Endothelial cell of umbilical vein (primary cell): ENCODE data around the gene ABCD3.

Experiments
- EZH2 ChIP-seq: IDR thresholded peaks from 2 replicates; pipeline ENCODE4 v1.6.1; 2012; ENCODE audit warnings: borderline replicate concordance, low read depth, mild to moderate bottlenecking, moderate library complexity, low read length, inconsistent platforms; ENCODE audit not compliant: severe bottlenecking
- GATA2 ChIP-seq: IDR thresholded peaks from 2 replicates; pipeline ENCODE4 v1.7.0; 2011; ENCODE audit warnings: low read depth, mild to moderate bottlenecking, moderate library complexity, mixed read lengths, low read length; ENCODE audit not compliant: insufficient read length, insufficient read depth
- POLR2A ChIP-seq: IDR thresholded peaks from 2 replicates; pipeline ENCODE4 v1.6.1; 2012; ENCODE audit warnings: low read depth, mild to moderate bottlenecking, control low read depth, low read length
- POLR2AphosphoS5 ChIP-seq: IDR thresholded peaks from 2 replicates; pipeline ENCODE4 v1.6.1; 2012; ENCODE audit warnings: low read depth, mild to moderate bottlenecking, control low read depth, low read length, moderate library complexity; ENCODE audit not compliant: insufficient read depth
- TF ChIP-seq, protein P1 (sequence below), 2 donors: IDR thresholded peaks; 1 replicate in 1 of 2; 2 replicates in 1 of 2; pipeline ENCODE4 v1.5.1; 2011; ENCODE audit warnings: low read length in 2 of 2, mild to moderate bottlenecking in 2 of 2, moderate library complexity in 2 of 2, control low read depth in 1 of 2, inconsistent platforms in 1 of 2, low read depth in 1 of 2; ENCODE audit not compliant: insufficient read depth in 1 of 2; ENCODE audit errors: extremely low read depth in 1 of 2
- TF ChIP-seq, protein P2 (sequence below): IDR thresholded peaks from 2 replicates; pipeline ENCODE4 v1.6.1; 2011; ENCODE audit not compliant: insufficient read depth, insufficient read length

DNA sequence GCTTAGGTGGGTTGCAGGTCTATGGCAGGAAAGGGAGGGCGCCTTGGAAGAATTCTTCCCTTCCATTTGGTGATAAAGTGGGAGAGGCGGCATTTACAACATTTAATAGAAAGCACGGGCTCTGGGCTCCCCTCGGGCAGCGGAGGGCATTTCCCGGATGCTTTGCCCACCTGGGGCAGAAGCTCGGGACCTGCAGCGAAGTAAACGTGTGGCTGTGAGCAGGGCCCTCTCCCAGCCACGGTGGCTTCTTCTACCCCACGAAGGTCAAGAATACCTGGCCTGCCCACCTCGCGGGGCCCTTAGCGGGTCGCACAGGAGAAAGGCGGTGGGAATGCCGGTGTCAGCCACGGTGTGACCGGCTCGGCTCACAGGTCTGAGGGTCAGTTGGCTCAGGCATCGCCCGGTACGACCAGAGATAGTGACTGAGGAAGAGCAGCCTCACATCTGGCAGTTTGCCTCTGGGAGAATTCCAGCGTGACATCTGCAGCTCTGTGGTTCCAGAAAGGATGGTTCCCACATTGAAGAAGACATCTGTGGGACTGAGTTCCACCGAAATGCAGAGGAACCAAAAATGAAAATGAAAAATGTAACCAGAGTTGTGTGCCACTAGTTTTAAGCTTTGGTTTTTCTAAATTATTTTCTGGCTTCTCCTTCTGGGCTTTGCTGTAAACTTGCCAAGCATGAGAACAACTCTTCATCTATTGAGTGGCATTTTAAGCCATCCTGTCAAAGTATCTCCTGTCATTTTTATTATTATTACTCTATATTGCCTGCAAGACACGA lies 124.1 kb downstream of the ABCD3 start:
- TF ChIP-seq, protein P1, sequence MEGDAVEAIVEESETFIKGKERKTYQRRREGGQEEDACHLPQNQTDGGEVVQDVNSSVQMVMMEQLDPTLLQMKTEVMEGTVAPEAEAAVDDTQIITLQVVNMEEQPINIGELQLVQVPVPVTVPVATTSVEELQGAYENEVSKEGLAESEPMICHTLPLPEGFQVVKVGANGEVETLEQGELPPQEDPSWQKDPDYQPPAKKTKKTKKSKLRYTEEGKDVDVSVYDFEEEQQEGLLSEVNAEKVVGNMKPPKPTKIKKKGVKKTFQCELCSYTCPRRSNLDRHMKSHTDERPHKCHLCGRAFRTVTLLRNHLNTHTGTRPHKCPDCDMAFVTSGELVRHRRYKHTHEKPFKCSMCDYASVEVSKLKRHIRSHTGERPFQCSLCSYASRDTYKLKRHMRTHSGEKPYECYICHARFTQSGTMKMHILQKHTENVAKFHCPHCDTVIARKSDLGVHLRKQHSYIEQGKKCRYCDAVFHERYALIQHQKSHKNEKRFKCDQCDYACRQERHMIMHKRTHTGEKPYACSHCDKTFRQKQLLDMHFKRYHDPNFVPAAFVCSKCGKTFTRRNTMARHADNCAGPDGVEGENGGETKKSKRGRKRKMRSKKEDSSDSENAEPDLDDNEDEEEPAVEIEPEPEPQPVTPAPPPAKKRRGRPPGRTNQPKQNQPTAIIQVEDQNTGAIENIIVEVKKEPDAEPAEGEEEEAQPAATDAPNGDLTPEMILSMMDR (IDR thresholded peaks at IDR 0.05; ENCODE audit: extremely low read depth in 1 of 2, insufficient read depth in 1 of 2, low read depth in 1 of 2, low read length in 2 of 2): no peak
- no peak for TF ChIP-seq POLR2A
- TF ChIP-seq POLR2AphosphoS5: no peak
- TF ChIP-seq EZH2: no peak
- no peak for TF ChIP-seq GATA2
- TF ChIP-seq, protein P2, sequence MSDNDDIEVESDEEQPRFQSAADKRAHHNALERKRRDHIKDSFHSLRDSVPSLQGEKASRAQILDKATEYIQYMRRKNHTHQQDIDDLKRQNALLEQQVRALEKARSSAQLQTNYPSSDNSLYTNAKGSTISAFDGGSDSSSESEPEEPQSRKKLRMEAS: no peak
